ENCODE data around the gene TMEM196. TPM values are rescaled to one million over a fixed set of nuclear protein-coding genes. Genes with fewer than 3 reads are reported as not detected.

Gene TMEM196
- total RNA-seq, 1 donor from 2014 or later: not detected

DNA sequence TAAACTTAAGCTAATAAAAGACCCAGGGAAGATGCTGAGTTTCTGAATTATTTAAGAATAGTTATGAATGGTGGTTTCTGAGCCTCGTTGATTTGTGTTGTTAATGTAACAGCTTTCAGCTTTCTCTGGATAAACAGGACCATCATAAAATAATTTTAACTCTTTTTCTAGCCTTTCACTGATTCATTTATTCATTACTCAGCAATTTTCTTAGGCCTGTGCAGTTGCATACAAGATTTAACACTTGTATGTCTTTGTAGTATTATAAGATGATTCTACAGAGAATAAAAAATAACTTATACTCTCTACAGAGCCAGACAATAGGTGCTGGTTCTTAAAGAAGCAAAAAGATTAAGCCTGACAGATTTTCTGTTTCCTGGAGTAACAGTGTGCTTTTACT, 29.3 kb downstream of the TMEM196 start:
- Mint-ChIP-seq H3K27ac (ENCODE audit: unreplicated experiment) (no peak overlapping the region), H3K4me1 (ENCODE audit: unreplicated experiment) (no peaks in the 10 kb centered on the region), H3K27me3 (ENCODE audit: unreplicated experiment) (no peaks in the 10 kb centered on the region), H3K36me3 (ENCODE audit: low read depth, unreplicated experiment) (no peaks in the 10 kb centered on the region), H3K4me3 (ENCODE audit: unreplicated experiment) (no peak overlapping the region), H3K9me3 (ENCODE audit: unreplicated experiment) (no peaks in the 10 kb centered on the region)
- TF ChIP-seq CTCF (IDR thresholded peaks at IDR 0.05; ENCODE audit: unreplicated experiment): no peak
- no peak for DNase-seq (ENCODE audit: low spot score)

- H3K9me3 Mint-ChIP-seq (ENCODE audit: unreplicated experiment): no peaks in the 10 kb centered on the region
- no peak overlapping the region for H3K4me3 Mint-ChIP-seq (ENCODE audit: unreplicated experiment)
- no peaks in the 10 kb centered on the region for H3K36me3 Mint-ChIP-seq (ENCODE audit: low read depth, unreplicated experiment)
- no peak overlapping the region for H3K27ac Mint-ChIP-seq (ENCODE audit: unreplicated experiment)
- TF ChIP-seq CTCF (IDR thresholded peaks at IDR 0.05; ENCODE audit: unreplicated experiment): no peak
- no peaks in the 10 kb centered on the region for H3K27me3 Mint-ChIP-seq (ENCODE audit: unreplicated experiment)
- H3K4me1 Mint-ChIP-seq (ENCODE audit: unreplicated experiment): peaks cover 2% of the 10 kb centered on the region
- DNase-seq (ENCODE audit: low spot score): no peak
Observed at GRCh38 chr7:19728716-19729115, 44.7 kb downstream of the TMEM196 start.

DNA sequence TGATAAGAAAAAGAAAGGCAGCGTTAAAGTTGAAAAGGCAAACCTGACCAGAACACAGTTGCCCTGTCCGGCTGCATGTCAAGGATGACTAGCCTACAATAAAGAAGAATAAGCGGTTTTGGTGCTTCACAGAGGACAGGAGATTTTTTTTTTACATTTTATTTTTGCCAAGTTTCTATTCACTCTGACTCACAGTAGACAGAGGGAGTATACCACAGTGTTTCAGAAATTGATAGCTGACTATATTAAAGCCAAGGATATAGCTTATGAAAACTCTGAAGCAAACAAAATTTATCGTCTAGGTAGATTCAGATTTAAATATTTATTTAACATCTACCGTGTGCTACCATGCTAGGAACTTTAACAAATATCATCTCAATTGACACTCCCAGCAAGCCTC, 47.6 kb downstream of the TMEM196 start:
- no peak overlapping the region for H3K27ac Mint-ChIP-seq (ENCODE audit: unreplicated experiment)
- H3K4me3 Mint-ChIP-seq (ENCODE audit: unreplicated experiment): no peak overlapping the region
- no peak for TF ChIP-seq CTCF (IDR thresholded peaks at IDR 0.05; ENCODE audit: unreplicated experiment)
- no peak for DNase-seq (ENCODE audit: low spot score)
- H3K4me1 Mint-ChIP-seq (ENCODE audit: unreplicated experiment): peaks cover 2% of the 10 kb centered on the region
- no peaks in the 10 kb centered on the region for H3K9me3 Mint-ChIP-seq (ENCODE audit: unreplicated experiment)
- H3K27me3 Mint-ChIP-seq (ENCODE audit: unreplicated experiment): no peaks in the 10 kb centered on the region
- H3K36me3 Mint-ChIP-seq (ENCODE audit: low read depth, unreplicated experiment): no peaks in the 10 kb centered on the region

DNA sequence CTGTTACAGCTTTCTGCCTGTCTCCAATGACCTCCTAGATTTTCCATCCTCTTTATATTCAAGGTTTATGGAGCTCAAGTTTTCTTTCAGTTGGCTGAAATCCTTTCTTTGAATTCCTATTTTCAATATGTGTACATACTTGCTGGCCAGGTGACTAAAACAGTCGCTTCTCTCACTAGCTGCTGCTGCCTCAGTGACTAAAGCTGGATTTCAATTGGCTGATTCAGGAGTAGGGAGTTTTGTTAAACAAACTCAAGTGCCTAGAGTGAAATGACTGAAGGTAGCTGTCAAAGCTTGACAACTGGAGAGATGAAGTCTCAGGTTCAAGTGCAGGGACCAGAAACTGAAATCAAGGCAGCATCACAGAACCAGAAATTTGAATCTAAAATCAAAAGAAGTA, 57.9 kb downstream of the TMEM196 start:
- Mint-ChIP-seq H3K4me3 (ENCODE audit: unreplicated experiment) (no peak overlapping the region), H3K27ac (ENCODE audit: unreplicated experiment) (no peak overlapping the region), H3K27me3 (ENCODE audit: unreplicated experiment) (no peaks in the 10 kb centered on the region), H3K4me1 (ENCODE audit: unreplicated experiment) (no peaks in the 10 kb centered on the region), H3K36me3 (ENCODE audit: low read depth, unreplicated experiment) (no peaks in the 10 kb centered on the region), H3K9me3 (ENCODE audit: unreplicated experiment) (no peaks in the 10 kb centered on the region)
- no peak for TF ChIP-seq CTCF (IDR thresholded peaks at IDR 0.05; ENCODE audit: unreplicated experiment)
- no peak for DNase-seq (ENCODE audit: low spot score)

GRCh38 chr7:19713676-19714075, 59.7 kb downstream of the TMEM196 start:
- H3K36me3 Mint-ChIP-seq (ENCODE audit: low read depth, unreplicated experiment): no peaks in the 10 kb centered on the region
- peaks cover under 1% of the 10 kb centered on the region for H3K4me1 Mint-ChIP-seq (ENCODE audit: unreplicated experiment)
- H3K4me3 Mint-ChIP-seq (ENCODE audit: unreplicated experiment): no peak overlapping the region
- H3K27ac Mint-ChIP-seq (ENCODE audit: unreplicated experiment): no peak overlapping the region
- no peaks in the 10 kb centered on the region for H3K9me3 Mint-ChIP-seq (ENCODE audit: unreplicated experiment)
- DNase-seq (ENCODE audit: low spot score): peak; percentile 31
- TF ChIP-seq CTCF (IDR thresholded peaks at IDR 0.05; ENCODE audit: unreplicated experiment): peak; percentile 62
- H3K27me3 Mint-ChIP-seq (ENCODE audit: unreplicated experiment): no peaks in the 10 kb centered on the region
